Nephron progenitor cell (in vitro differentiated cells): ENCODE results near the gene NPSR1.

Experiments
- DNase-seq: peaks from one replicate; pipeline ENCODE4 v3.0.0; 2021
- H3K27ac Mint-ChIP-seq: 2 replicates; pipeline ENCODE4 v1.8.0; 2021; ENCODE audit warnings: mild to moderate bottlenecking, moderate library complexity, mixed read lengths
- H3K27me3 Mint-ChIP-seq: 2 replicates; pipeline ENCODE4 v1.8.0; 2021; ENCODE audit warnings: mild to moderate bottlenecking, low read depth, mixed read lengths; ENCODE audit not compliant: poor library complexity
- H3K36me3 Mint-ChIP-seq: 2 replicates; pipeline ENCODE4 v1.8.0; 2021; ENCODE audit warnings: low read depth, mixed read lengths
- H3K4me1 Mint-ChIP-seq: 2 replicates; pipeline ENCODE4 v1.8.0; 2021; ENCODE audit warnings: mixed read lengths
- H3K4me3 Mint-ChIP-seq: 2 replicates; pipeline ENCODE4 v1.8.0; 2021; ENCODE audit warnings: mild to moderate bottlenecking, moderate library complexity, mixed read lengths
- H3K9me3 Mint-ChIP-seq: 2 replicates; pipeline ENCODE4 v1.8.0; 2021; ENCODE audit warnings: mild to moderate bottlenecking, moderate library complexity, mixed read lengths
- CTCF ChIP-seq: fragments of 200-600 bp; sonication (generic); IDR thresholded peaks from 2 replicates; pipeline ENCODE4 v1.5.0; 2021; ENCODE audit warnings: antibody characterized with exemption

The NPSR1 gene

GRCh38 chr7:34760271-34760670 lies 102.3 kb downstream of the NPSR1 start:
- no peak for DNase-seq
- Mint-ChIP-seq H3K36me3 (no peaks in the 10 kb centered on the region), H3K9me3 (no peaks in the 10 kb centered on the region), H3K27me3 (peaks cover 4% of the 10 kb centered on the region), H3K4me1 (peaks cover 6% of the 10 kb centered on the region), H3K27ac (no peak overlapping the region), H3K4me3 (no peak overlapping the region)
- TF ChIP-seq CTCF = no peak

- DNase-seq = no peak
- Mint-ChIP-seq H3K27ac (no peak overlapping the region), H3K27me3 (peaks cover 4% of the 10 kb centered on the region), H3K36me3 (no peaks in the 10 kb centered on the region), H3K4me3 (no peak overlapping the region), H3K4me1 (no peaks in the 10 kb centered on the region), H3K9me3 (no peaks in the 10 kb centered on the region)
- no peak for TF ChIP-seq CTCF
Measured at GRCh38 chr7:34761206-34761605, 103.2 kb downstream of the NPSR1 start.

- DNase-seq = no peak
- no peak overlapping the region for H3K4me3 Mint-ChIP-seq
Measured at GRCh38 chr7:34761627-34762026, 103.6 kb downstream of the NPSR1 start.

GRCh38 chr7:34762764-34763163 lies 104.7 kb downstream of the NPSR1 start:
- Mint-ChIP-seq H3K9me3 (no peaks in the 10 kb centered on the region), H3K4me3 (no peak overlapping the region), H3K27me3 (peaks cover 4% of the 10 kb centered on the region), H3K27ac (no peak overlapping the region), H3K4me1 (no peaks in the 10 kb centered on the region), H3K36me3 (no peaks in the 10 kb centered on the region)
- TF ChIP-seq CTCF = no peak
- DNase-seq = no peak

More at GRCh38 chr7:34761627-34762026, 103.6 kb downstream of the NPSR1 start:
- H3K36me3 Mint-ChIP-seq = no peaks in the 10 kb centered on the region
- peaks cover 4% of the 10 kb centered on the region for H3K27me3 Mint-ChIP-seq
- H3K27ac Mint-ChIP-seq = no peak overlapping the region
- no peaks in the 10 kb centered on the region for H3K9me3 Mint-ChIP-seq
- no peaks in the 10 kb centered on the region for H3K4me1 Mint-ChIP-seq
- TF ChIP-seq CTCF = no peak

- Mint-ChIP-seq H3K4me1 (peaks cover 5% of the 10 kb centered on the region), H3K27ac (no peak overlapping the region), H3K9me3 (no peaks in the 10 kb centered on the region), H3K36me3 (no peaks in the 10 kb centered on the region), H3K27me3 (no peaks in the 10 kb centered on the region), H3K4me3 (no peak overlapping the region)
- TF ChIP-seq CTCF = no peak
- DNase-seq = no peak
Measured at GRCh38 chr7:34772296-34772938, 114.4 kb downstream of the NPSR1 start.

GRCh38 chr7:34776748-34777358 lies 118.8 kb downstream of the NPSR1 start:
- Mint-ChIP-seq H3K9me3 (peaks cover 1% of the 10 kb centered on the region), H3K36me3 (no peaks in the 10 kb centered on the region), H3K27me3 (no peaks in the 10 kb centered on the region), H3K27ac (no peak overlapping the region), H3K4me1 (peaks cover 5% of the 10 kb centered on the region), H3K4me3 (no peak overlapping the region)
- DNase-seq = no peak
- TF ChIP-seq CTCF = no peak
